ENCODE measurements around the gene RSU1.

The RSU1 gene

GRCh38 chr10:16690417-16690816, 126.8 kb downstream of the RSU1 start:
- Histone ChIP-seq H3K4me3 (no peak overlapping the region), H3K4me1 (no peaks in the 10 kb centered on the region), H3K36me3 (replicated peaks) (no peaks in the 10 kb centered on the region), H3K9me3 (no peaks in the 10 kb centered on the region), H3K27me3 (ENCODE audit: low read depth) (no peaks in the 10 kb centered on the region)
- in situ Hi-C loops (cut with MboI; ENCODE audit: low sequenced_read_pairs), result no loop called here
- DNase-seq (ENCODE audit: low spot score in 2 of 2), result no peak

DNA sequence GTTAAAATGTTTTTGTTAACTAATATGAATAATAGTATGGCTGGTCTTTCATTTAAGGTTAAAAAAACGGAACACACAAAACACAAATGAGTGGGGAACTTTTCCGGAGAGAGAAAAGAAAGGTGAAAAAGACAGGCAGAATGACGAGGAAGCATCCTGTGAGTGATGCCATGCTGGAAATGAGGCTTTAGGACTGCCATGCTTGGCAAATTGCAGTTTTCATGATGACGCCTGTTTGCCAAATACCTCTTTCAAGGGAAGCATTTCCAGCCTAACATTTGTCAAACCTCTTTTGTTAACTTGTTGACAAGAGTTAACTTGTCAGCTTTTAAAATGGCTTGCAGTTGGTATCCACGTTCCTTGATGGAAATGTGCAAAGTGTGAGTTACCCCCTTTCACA, 127.5 kb downstream of the RSU1 start:
- Histone ChIP-seq H3K36me3 (replicated peaks) (no peaks in the 10 kb centered on the region), H3K4me1 (no peaks in the 10 kb centered on the region), H3K27me3 (ENCODE audit: low read depth) (no peaks in the 10 kb centered on the region), H3K4me3 (no peak overlapping the region), H3K9me3 (no peaks in the 10 kb centered on the region)
- in situ Hi-C loops (cut with MboI; ENCODE audit: low sequenced_read_pairs), result no loop called here
- no peak for DNase-seq (ENCODE audit: low spot score in 2 of 2)

- Histone ChIP-seq H3K27me3 (ENCODE audit: low read depth) (no peaks in the 10 kb centered on the region), H3K4me1 (no peaks in the 10 kb centered on the region), H3K36me3 (replicated peaks) (no peaks in the 10 kb centered on the region), H3K4me3 (no peak overlapping the region), H3K9me3 (no peaks in the 10 kb centered on the region)
- in situ Hi-C loops (cut with MboI; ENCODE audit: low sequenced_read_pairs), result no loop called here
- DNase-seq (ENCODE audit: low spot score in 2 of 2), result no peak
Measured at GRCh38 chr10:16689227-16689626, 128.0 kb downstream of the RSU1 start.

- no peak for DNase-seq (ENCODE audit: low spot score in 2 of 2)
- Histone ChIP-seq H3K27me3 (ENCODE audit: low read depth) (no peaks in the 10 kb centered on the region), H3K4me1 (no peaks in the 10 kb centered on the region), H3K4me3 (no peak overlapping the region), H3K9me3 (no peaks in the 10 kb centered on the region), H3K36me3 (replicated peaks) (no peaks in the 10 kb centered on the region)
- in situ Hi-C loops (cut with MboI; ENCODE audit: low sequenced_read_pairs), result no loop called here
Measured at GRCh38 chr10:16686054-16686902, 130.9 kb downstream of the RSU1 start.

- Histone ChIP-seq H3K9me3 (no peaks in the 10 kb centered on the region), H3K4me1 (no peaks in the 10 kb centered on the region), H3K27me3 (ENCODE audit: low read depth) (no peaks in the 10 kb centered on the region), H3K4me3 (no peak overlapping the region), H3K36me3 (replicated peaks) (no peaks in the 10 kb centered on the region)
- in situ Hi-C loops (cut with MboI; ENCODE audit: low sequenced_read_pairs), result no loop called here
- DNase-seq (ENCODE audit: low spot score in 2 of 2), result no peak
Measured at GRCh38 chr10:16685551-16685950, 131.7 kb downstream of the RSU1 start.

DNA sequence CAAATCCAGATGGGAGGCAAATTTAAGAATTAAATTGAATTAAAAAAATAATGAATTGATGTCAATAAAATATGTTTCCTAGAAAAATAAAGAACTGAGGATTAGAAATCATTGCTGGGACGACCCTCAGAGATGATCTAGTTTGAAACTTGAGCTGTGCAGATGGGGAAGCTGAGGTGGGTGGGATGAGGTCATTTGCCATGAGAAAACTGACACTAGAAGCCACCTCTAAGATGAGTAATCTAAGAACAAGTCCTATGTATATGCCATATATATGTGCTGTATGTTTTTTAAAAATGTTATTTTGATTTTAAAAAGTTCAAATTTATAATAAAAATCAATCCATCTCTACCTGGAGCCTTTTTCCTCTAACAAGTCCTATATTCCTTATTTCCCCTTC, 135.7 kb downstream of the RSU1 start:
- no peak overlapping the region for H3K4me3 ChIP-seq
- in situ Hi-C loops (cut with MboI; ENCODE audit: low sequenced_read_pairs), result no loop called here
- DNase-seq (ENCODE audit: low spot score in 2 of 2), result no peak
- no peaks in the 10 kb centered on the region for H3K36me3 ChIP-seq (replicated peaks)
- no peaks in the 10 kb centered on the region for H3K4me1 ChIP-seq
- no peaks in the 10 kb centered on the region for H3K9me3 ChIP-seq
- H3K27me3 ChIP-seq (ENCODE audit: low read depth), result no peaks in the 10 kb centered on the region

DNA sequence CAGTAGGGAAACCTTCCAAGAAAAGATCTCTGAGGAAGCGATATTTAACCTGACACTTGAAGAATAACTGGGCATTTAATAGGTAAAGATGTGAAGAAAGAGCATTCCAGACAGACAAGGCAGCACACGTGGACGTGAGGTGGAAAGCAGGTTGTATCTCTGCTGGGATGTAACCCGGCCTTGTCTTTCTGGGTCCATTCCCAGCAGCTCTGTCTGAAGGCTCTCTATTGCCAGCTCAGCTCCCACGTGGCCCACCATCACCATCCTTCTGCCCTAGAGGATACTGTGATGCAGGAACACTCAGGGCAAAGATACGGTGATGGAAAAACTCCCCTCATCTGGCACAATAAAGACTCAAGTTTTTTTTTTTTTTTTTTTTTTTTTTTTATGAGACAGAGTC, 137.7 kb downstream of the RSU1 start:
- no peak for DNase-seq (ENCODE audit: low spot score in 2 of 2)
- no peaks in the 10 kb centered on the region for H3K27me3 ChIP-seq (ENCODE audit: low read depth)
- H3K36me3 ChIP-seq (replicated peaks), result no peaks in the 10 kb centered on the region
- H3K9me3 ChIP-seq, result no peaks in the 10 kb centered on the region
- no peaks in the 10 kb centered on the region for H3K4me1 ChIP-seq
- H3K4me3 ChIP-seq, result no peak overlapping the region
- in situ Hi-C loops (cut with MboI; ENCODE audit: low sequenced_read_pairs), result no loop called here

- DNase-seq (ENCODE audit: low spot score in 2 of 2), result no peak
- Histone ChIP-seq H3K27me3 (ENCODE audit: low read depth) (no peaks in the 10 kb centered on the region), H3K4me1 (no peaks in the 10 kb centered on the region), H3K36me3 (replicated peaks) (no peaks in the 10 kb centered on the region), H3K9me3 (no peaks in the 10 kb centered on the region), H3K4me3 (no peak overlapping the region)
- in situ Hi-C loops (cut with MboI; ENCODE audit: low sequenced_read_pairs), result no loop called here
Measured at GRCh38 chr10:16675334-16675733, 141.9 kb downstream of the RSU1 start.

DNA sequence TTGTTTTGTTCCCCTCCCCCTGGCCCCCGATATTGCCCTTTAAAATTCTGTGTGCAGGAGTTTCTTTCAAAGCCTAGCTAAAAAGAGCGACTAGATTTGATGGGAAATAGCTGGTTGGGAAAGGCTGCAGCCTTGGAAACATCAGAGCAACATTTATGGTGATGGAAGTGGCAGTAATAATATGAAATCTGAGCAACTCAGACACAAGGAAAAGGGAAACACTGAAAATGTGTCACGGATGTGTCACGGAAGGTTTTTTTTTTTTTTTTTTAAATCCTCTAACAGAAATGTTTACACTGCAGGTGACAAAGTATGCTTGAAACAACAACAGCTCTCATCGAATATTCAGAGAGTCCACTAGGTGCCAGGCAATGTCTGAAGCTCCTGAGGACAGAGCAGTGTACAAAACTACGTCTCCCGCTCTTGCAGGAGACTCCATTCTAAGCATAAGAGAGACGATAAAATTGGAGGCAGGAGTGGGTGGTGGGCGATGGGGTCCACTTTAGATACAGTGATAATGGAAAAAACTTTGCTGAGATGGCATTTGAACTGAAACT, 143.0 kb downstream of the RSU1 start:
- Histone ChIP-seq H3K4me3 (no peak overlapping the region), H3K27me3 (ENCODE audit: low read depth) (no peaks in the 10 kb centered on the region), H3K4me1 (no peaks in the 10 kb centered on the region), H3K36me3 (replicated peaks) (no peaks in the 10 kb centered on the region), H3K9me3 (no peaks in the 10 kb centered on the region)
- DNase-seq (ENCODE audit: low spot score in 2 of 2), result no peak
- in situ Hi-C loops (cut with MboI; ENCODE audit: low sequenced_read_pairs), result no loop called here

GRCh38 chr10:16673443-16673842, 143.8 kb downstream of the RSU1 start:
- Histone ChIP-seq H3K36me3 (replicated peaks) (no peaks in the 10 kb centered on the region), H3K27me3 (ENCODE audit: low read depth) (no peaks in the 10 kb centered on the region), H3K9me3 (no peaks in the 10 kb centered on the region), H3K4me3 (no peak overlapping the region), H3K4me1 (no peaks in the 10 kb centered on the region)
- DNase-seq (ENCODE audit: low spot score in 2 of 2), result no peak
- in situ Hi-C loops (cut with MboI; ENCODE audit: low sequenced_read_pairs), result no loop called here

DNA sequence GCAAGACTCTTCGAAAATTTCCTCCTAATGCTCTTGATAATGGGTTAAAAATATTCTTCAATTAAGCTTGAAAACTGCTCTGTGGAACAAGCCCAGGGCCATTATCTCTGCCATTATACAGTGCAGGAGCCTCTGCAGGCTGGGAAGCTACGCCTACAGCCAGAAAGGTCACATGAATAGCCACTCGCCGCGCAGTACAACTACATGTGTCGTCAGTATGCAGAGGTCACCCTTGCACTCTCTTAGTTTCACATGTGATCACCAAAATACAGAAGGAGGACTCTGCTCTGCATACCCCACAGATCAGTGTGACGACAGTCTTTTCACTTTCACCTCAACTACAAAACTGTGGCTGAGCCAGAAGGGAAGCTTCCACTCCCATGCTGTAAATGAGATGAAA, 153.8 kb downstream of the RSU1 start:
- Histone ChIP-seq H3K4me3 (no peak overlapping the region), H3K9me3 (no peaks in the 10 kb centered on the region), H3K36me3 (replicated peaks) (no peaks in the 10 kb centered on the region), H3K27me3 (ENCODE audit: low read depth) (no peaks in the 10 kb centered on the region), H3K4me1 (no peaks in the 10 kb centered on the region)
- no peak for DNase-seq (ENCODE audit: low spot score in 2 of 2)
- in situ Hi-C loops (cut with MboI; ENCODE audit: low sequenced_read_pairs), result no loop called here

DNA sequence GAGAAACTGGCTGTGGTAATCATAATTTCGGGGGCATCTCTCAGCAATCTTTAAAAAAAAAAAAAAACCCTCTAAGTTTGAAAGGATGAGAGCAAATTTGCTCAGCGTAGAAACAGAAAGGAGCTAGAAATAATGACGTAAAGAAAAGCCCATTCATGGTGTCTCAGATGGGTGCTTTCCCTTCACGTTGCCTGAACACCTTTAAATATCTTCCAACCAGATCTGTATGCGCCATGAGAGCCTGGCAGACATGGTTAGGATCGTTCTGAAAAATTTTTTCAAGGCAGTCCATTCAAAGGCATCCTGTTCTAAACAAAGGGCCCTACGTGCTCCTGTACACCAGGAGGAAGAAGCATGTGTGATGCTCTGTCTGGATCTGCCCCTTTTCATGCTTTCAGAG, 154.3 kb downstream of the RSU1 start:
- Histone ChIP-seq H3K27me3 (ENCODE audit: low read depth) (no peaks in the 10 kb centered on the region), H3K9me3 (no peaks in the 10 kb centered on the region), H3K36me3 (replicated peaks) (no peaks in the 10 kb centered on the region), H3K4me3 (no peak overlapping the region), H3K4me1 (no peaks in the 10 kb centered on the region)
- in situ Hi-C loops (cut with MboI; ENCODE audit: low sequenced_read_pairs), result no loop called here
- DNase-seq (ENCODE audit: low spot score in 2 of 2), result no peak

GRCh38 chr10:16656895-16657294, 160.3 kb downstream of the RSU1 start:
- Histone ChIP-seq H3K36me3 (replicated peaks) (no peaks in the 10 kb centered on the region), H3K4me3 (no peak overlapping the region), H3K9me3 (no peaks in the 10 kb centered on the region), H3K27me3 (ENCODE audit: low read depth) (no peaks in the 10 kb centered on the region), H3K4me1 (no peaks in the 10 kb centered on the region)
- no peak for DNase-seq (ENCODE audit: low spot score in 2 of 2)
- in situ Hi-C loops (cut with MboI; ENCODE audit: low sequenced_read_pairs), result no loop called here

DNA sequence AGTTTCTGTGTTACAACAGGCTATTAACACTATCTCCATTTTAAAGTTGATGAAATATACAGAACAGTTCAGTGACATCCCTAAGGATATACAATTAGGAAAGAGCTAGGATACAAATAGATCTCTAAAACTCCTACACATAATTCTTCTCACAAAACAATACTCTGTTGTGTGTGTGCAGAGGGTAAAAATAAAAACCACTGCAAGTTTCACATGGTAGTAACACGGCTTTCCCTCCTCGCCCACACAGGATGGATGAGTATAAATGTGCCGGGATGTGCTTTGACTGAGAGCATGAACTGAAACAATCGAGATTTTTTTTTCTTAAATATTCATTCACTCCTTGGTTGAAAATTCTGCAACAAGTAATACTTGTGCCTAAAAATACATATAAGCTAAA, 164.0 kb downstream of the RSU1 start:
- DNase-seq (ENCODE audit: low spot score in 2 of 2), result no peak
- in situ Hi-C loops (cut with MboI; ENCODE audit: low sequenced_read_pairs), result no loop called here

More for the DNA sequence above, 164.0 kb downstream of the RSU1 start:
- Histone ChIP-seq H3K4me3 (no peak overlapping the region), H3K27me3 (ENCODE audit: low read depth) (no peaks in the 10 kb centered on the region), H3K9me3 (no peaks in the 10 kb centered on the region), H3K4me1 (peaks cover 9% of the 10 kb centered on the region; the same call in 1 of the 2 replicates), H3K36me3 (replicated peaks) (no peaks in the 10 kb centered on the region)
